GM10266 (cell line): ENCODE measurements around the gene ADGRA1.

ENCODE experiments used
- DNase-seq: peaks from one replicate; pipeline ENCODE4 v3.0.0; 2012; ENCODE audit errors: extremely low spot score
- CTCF ChIP-seq: IDR thresholded peaks from 2 replicates; pipeline ENCODE4 v1.5.1; 2012; ENCODE audit warnings: mild to moderate bottlenecking, low read depth; ENCODE audit not compliant: control insufficient read depth, insufficient read depth; ENCODE audit errors: missing control alignments

ADGRA1 gene

GRCh38 chr10:133097418-133097817, 9.7 kb downstream of the ADGRA1 start:
- DNase-seq = no peak
- TF ChIP-seq CTCF = no peak

- DNase-seq = no peak
- no peak for TF ChIP-seq CTCF
These were observed 10.2 kb downstream of the ADGRA1 start for GRCh38 chr10:133097961-133098360.

- no peak for DNase-seq
- no peak for TF ChIP-seq CTCF
These were observed 10.9 kb downstream of the ADGRA1 start for GRCh38 chr10:133098426-133099124.

GRCh38 chr10:133099571-133099970, 11.8 kb downstream of the ADGRA1 start:
- TF ChIP-seq CTCF = no peak
- no peak for DNase-seq

DNA sequence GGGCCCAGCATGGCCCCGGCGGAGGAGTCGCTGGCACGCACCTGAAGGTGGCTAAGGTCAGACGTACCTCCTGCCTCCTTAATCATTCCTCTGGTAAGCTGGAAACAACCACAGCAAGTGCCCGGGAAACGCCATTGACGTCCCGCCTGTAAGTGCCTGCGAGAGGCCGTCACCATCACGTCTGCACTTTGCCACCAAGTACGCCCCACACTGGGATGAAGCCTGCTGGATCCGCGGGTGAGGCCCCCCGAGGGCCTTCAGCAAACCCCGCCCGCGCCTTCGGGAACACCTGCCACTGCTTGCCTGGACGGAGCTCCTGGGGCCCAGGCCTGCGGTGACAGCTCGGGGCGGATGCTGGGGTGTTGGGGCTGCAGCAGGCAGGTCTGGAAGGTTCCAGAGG, 12.5 kb downstream of the ADGRA1 start:
- TF ChIP-seq CTCF = no peak
- no peak for DNase-seq

GRCh38 chr10:133100706-133101415, 13.1 kb downstream of the ADGRA1 start:
- no peak for DNase-seq
- TF ChIP-seq CTCF = no peak

GRCh38 chr10:133101416-133101810, 13.7 kb downstream of the ADGRA1 start:
- TF ChIP-seq CTCF = no peak
- DNase-seq = no peak
